ENCODE measurements around the gene AQP1.

DNA sequence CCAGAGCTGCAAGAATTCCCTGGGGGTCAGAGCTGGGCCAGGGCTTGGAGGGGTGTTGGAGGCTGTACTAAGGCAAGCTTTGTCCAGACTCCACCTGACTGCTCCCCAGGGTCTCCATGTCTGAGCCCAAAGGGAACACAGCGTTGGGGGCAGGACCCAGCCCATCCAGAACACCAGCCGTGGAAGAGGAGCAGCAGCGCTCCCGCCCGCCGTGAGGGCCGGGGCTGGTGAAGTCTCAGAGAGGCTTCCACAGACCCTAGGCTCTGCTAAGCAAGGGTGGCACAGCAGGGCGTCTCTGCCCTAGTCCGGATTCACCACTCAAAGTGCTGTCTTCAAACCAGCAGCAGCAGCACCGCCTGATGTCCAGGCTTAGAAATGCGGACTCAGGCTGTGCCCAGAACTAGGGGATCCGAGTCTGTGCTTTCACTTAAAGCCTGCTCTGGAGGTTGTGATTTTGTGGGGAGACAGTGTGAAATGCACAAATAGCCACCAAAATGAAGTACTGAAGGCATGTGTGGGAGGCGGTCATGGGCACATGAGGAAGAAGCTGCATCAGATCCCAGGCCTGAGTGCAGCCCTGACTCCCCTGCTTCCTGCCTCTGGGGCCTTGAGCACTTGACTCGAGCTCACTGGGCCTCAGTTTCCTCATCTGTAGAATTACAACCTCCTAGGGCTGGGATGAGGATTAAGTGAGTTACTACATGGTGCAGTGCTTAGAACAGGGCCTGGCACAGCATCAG lies 16.6 kb upstream of the AQP1 start:
- TF ChIP-seq CTCF (IDR thresholded peaks at IDR 0.05), result no peak
- TF ChIP-seq EP300 (IDR thresholded peaks at IDR 0.05; ENCODE audit: low read depth), result no peak
- no peak for TF ChIP-seq POLR2AphosphoS5 (IDR thresholded peaks at IDR 0.05)
